Endodermal cell (in vitro differentiated cells): Measurements from ENCODE around the gene CLSTN2. TPM values are rescaled to one million over a fixed set of nuclear protein-coding genes. Genes with fewer than 3 reads are reported as not detected.

Source experiments
- DNase-seq: peaks from one replicate; pipeline ENCODE4 v3.0.0-alpha.2; 2017
- H3K27ac ChIP-seq: 2 replicates; pipeline ENCODE4 v1.5.1; 2013; ENCODE audit warnings: mild to moderate bottlenecking, low read depth, low read length, moderate library complexity
- H3K27me3 ChIP-seq: 2 replicates; pipeline ENCODE4 v1.6.1; 2013; ENCODE audit warnings: mild to moderate bottlenecking, low read length, moderate library complexity; ENCODE audit not compliant: insufficient read depth, control insufficient read depth, poor library complexity, severe bottlenecking
- H3K36me3 ChIP-seq: 2 replicates; pipeline ENCODE4 v1.7.0; 2013; ENCODE audit warnings: mild to moderate bottlenecking, low read length, moderate library complexity; ENCODE audit not compliant: control insufficient read depth, insufficient read depth
- H3K4me1 ChIP-seq: one replicate; pipeline ENCODE4 v1.7.0; 2013; ENCODE audit warnings: low read length; ENCODE audit not compliant: control insufficient read depth, insufficient read depth
- H3K4me3 ChIP-seq: 2 replicates; pipeline ENCODE4 v1.5.1; 2013; ENCODE audit warnings: mild to moderate bottlenecking, low read length, moderate library complexity
- H3K9ac ChIP-seq: 2 replicates; pipeline ENCODE4 v1.6.1; 2013; ENCODE audit warnings: mild to moderate bottlenecking, low read length, moderate library complexity; ENCODE audit not compliant: poor library complexity, severe bottlenecking; ENCODE audit errors: extremely low read depth
- H3K9me3 ChIP-seq: 2 replicates; pipeline ENCODE4 v1.6.1; 2013; ENCODE audit warnings: mild to moderate bottlenecking, low read length, moderate library complexity; ENCODE audit not compliant: control insufficient read depth
- H3K27ac Mint-ChIP-seq: 2 replicates; pipeline ENCODE4 v1.8.0; 2020; ENCODE audit warnings: mixed read lengths
- H3K27me3 Mint-ChIP-seq: 2 replicates; pipeline ENCODE4 v1.8.0; 2021; ENCODE audit warnings: mild to moderate bottlenecking, mixed read lengths; ENCODE audit not compliant: insufficient read depth
- H3K36me3 Mint-ChIP-seq: 2 replicates; pipeline ENCODE4 v1.8.0; 2020; ENCODE audit warnings: low read depth, mixed read lengths
- H3K4me1 Mint-ChIP-seq: 2 replicates; pipeline ENCODE4 v1.8.0; 2020; ENCODE audit warnings: mixed read lengths
- H3K4me3 Mint-ChIP-seq: 2 replicates; pipeline ENCODE4 v1.8.0; 2020; ENCODE audit warnings: mild to moderate bottlenecking, moderate library complexity, mixed read lengths
- H3K9me3 Mint-ChIP-seq: 2 replicates; pipeline ENCODE4 v1.8.0; 2020; ENCODE audit warnings: mild to moderate bottlenecking, mixed read lengths
- CTCF ChIP-seq: fragments of 200-600 bp; sonication (generic); conservative IDR thresholded peaks from 2 replicates; pipeline ENCODE4 v1.5.0; 2021; ENCODE audit warnings: antibody characterized with exemption, mild to moderate bottlenecking
- WGBS, 2 experiments: methylation state at CpG; one replicate each; pipeline versions ENCODE4 v1.1.5 to v1.1.7; 2013; ENCODE audit warnings: missing lambda C conversion rate in 2 of 2, mixed read lengths in 1 of 2; ENCODE audit not compliant: insufficient coverage in 1 of 2, insufficient read length in 1 of 2; 5-methylcytosine and 5-hydroxymethylcytosine counted together
- total RNA-seq, 2 donors: library from RNA; stranded (reverse); fragmentation: NEBNext Ultra II Directional in 1 of 2; extraction: Animal tissue kit (Norgen Biotek cat#: 25700) in 1 of 2; gene quantifications; 2 replicates in 1 of 2; 3 replicates in 1 of 2; pipeline ENCODE4 v1.2.1, GENCODE V29; 2021

CLSTN2 gene
- total RNA-seq, 2 donors from 2014 or later, result 0.13 to 0.42 TPM

GRCh38 chr3:140501061-140501769, 566.2 kb downstream of the CLSTN2 start:
- 87 to 90% methylated on average over 3 to 4 of the region's 4 CpGs for WGBS, 2 experiments

GRCh38 chr3:140501770-140502364, 566.9 kb downstream of the CLSTN2 start:
- no peaks in the 10 kb centered on the region for H3K9me3 Mint-ChIP-seq
- H3K4me3 Mint-ChIP-seq, result no peak overlapping the region
- H3K9ac ChIP-seq, result no peak overlapping the region
- H3K9me3 ChIP-seq, result no peaks in the 10 kb centered on the region
- no peaks in the 10 kb centered on the region for H3K27me3 ChIP-seq
- H3K36me3 ChIP-seq, result no peaks in the 10 kb centered on the region
- TF ChIP-seq CTCF, result no peak
- no peak overlapping the region for H3K27ac ChIP-seq
- H3K36me3 Mint-ChIP-seq, result no peaks in the 10 kb centered on the region
- peaks cover 9% of the 10 kb centered on the region for H3K27me3 Mint-ChIP-seq
- no peak overlapping the region for H3K4me3 ChIP-seq
- no peaks in the 10 kb centered on the region for H3K4me1 ChIP-seq
- no peak overlapping the region for H3K27ac Mint-ChIP-seq
- H3K4me1 Mint-ChIP-seq, result peaks cover 9% of the 10 kb centered on the region
- DNase-seq, result no peak

More at GRCh38 chr3:140501061-140501769, 566.2 kb downstream of the CLSTN2 start:
- H3K4me3 Mint-ChIP-seq, result no peak overlapping the region
- H3K27ac Mint-ChIP-seq, result no peak overlapping the region
- no peaks in the 10 kb centered on the region for H3K9me3 Mint-ChIP-seq
- Histone ChIP-seq H3K9me3 (no peaks in the 10 kb centered on the region), H3K27ac (no peak overlapping the region), H3K4me1 (no peaks in the 10 kb centered on the region), H3K9ac (no peak overlapping the region), H3K27me3 (no peaks in the 10 kb centered on the region), H3K36me3 (no peaks in the 10 kb centered on the region), H3K4me3 (no peak overlapping the region)
- peaks cover 8% of the 10 kb centered on the region for H3K27me3 Mint-ChIP-seq
- peaks cover 9% of the 10 kb centered on the region for H3K4me1 Mint-ChIP-seq
- no peak for DNase-seq
- H3K36me3 Mint-ChIP-seq, result no peaks in the 10 kb centered on the region
- TF ChIP-seq CTCF, result no peak

DNA sequence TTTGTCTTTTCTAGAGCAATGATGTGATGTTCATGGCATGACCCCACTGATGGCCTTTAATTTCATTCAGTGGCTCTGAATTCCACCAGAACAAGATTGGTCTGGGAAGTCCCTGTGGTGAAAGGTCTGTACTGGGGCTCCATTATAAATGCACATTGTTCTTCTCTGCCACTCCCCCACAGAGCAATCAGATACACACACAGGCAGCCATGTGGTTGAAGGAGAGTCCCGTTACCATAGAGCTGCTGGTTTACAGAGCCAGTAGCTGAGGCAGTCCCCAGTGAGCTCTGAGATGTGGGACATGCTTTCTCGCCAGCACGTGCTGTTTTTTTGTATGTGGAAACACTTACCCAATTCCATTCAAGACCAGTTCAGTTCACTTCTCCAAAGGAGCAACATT, 570.2 kb downstream of the CLSTN2 start:
- H3K4me1 Mint-ChIP-seq, result peaks cover 28% of the 10 kb centered on the region
- DNase-seq, result no peak
- 67 to 82% methylated on average over 3 of the region's 3 CpGs for whole genome bisulfite sequencing, 2 experiments

More for the DNA sequence above, 570.2 kb downstream of the CLSTN2 start:
- no peaks in the 10 kb centered on the region for H3K9me3 Mint-ChIP-seq
- no peaks in the 10 kb centered on the region for H3K36me3 Mint-ChIP-seq
- Histone ChIP-seq H3K27me3 (no peaks in the 10 kb centered on the region), H3K4me1 (peaks cover 5% of the 10 kb centered on the region), H3K27ac (no peak overlapping the region), H3K36me3 (no peaks in the 10 kb centered on the region), H3K9ac (no peak overlapping the region), H3K4me3 (no peak overlapping the region), H3K9me3 (no peaks in the 10 kb centered on the region)
- H3K27me3 Mint-ChIP-seq, result peaks cover 16% of the 10 kb centered on the region
- H3K4me3 Mint-ChIP-seq, result no peak overlapping the region
- no peak for TF ChIP-seq CTCF
- H3K27ac Mint-ChIP-seq, result no peak overlapping the region
